NCI-H2196 (cell line): ENCODE results near the gene CALY.

Source experiments
- DNase-seq: peaks from one replicate; lab custom pipeline; 2025; ENCODE audit not compliant: unreplicated experiment; lab: John Stamatoyannopoulos, UW

CALY gene

GRCh38 chr10:133366751-133367150 lies 30.1 kb upstream of the CALY start:
- DNase-seq: no peak

DNA sequence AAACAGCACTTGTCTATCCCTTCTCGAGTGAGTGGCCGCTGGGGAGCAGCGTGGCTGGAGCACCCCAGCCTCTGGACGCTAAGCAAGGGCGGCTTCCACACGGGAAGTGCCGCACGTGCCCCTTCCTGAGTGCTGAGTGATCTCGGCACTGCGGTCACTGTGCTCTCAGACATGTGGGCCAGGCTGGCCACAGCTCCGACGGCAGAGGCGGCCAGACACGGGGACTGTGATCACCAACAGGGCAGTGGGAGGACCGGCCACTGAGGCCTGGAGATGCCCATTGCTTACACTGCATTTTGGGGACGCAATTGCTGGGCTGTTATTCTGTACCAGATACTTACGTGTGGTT lies 29.4 kb upstream of the CALY start:
- DNase-seq: no peak

DNA sequence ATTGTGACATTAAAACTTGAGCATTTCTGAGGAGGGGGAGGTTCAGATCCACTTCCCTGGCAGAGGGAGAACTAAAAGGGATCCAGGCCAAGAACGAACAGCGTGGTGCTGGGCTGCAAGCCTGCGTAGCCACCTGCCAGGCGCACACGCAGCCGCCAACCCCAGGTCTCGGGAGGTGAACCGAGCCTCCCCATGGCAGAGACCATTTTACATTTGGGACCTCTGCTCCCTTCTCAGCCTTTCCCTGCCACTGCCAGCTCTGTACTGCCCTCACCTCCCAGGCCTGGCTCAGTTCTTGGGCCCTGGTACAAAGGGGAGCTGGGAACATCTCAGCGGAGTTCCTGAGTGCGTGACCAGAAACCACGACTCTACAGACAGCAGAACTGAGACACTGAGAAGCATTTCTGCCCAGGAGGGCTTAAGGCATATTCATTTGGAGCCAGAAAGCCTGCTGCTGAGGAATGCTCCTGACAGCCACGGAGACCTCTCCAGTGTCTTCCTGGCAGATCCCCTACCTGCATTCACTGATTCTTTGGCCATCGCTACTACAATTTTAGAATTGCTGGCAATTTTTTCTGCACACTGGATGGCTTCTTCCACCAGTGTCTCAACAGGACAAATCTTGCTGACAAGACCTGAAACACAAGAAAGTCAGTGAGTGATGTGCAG lies 28.9 kb upstream of the CALY start:
- DNase-seq: no peak

- no peak for DNase-seq
These were observed 28.1 kb upstream of the CALY start for GRCh38 chr10:133364645-133365431.

- DNase-seq: no peak
These were observed 26.1 kb upstream of the CALY start for GRCh38 chr10:133362846-133363245.

- no peak for DNase-seq
These were observed 25.2 kb upstream of the CALY start for GRCh38 chr10:133361773-133362441.

- DNase-seq: no peak
These were observed 24.5 kb upstream of the CALY start for GRCh38 chr10:133361227-133361626.

GRCh38 chr10:133359972-133360610 lies 23.4 kb upstream of the CALY start:
- no peak for DNase-seq

DNA sequence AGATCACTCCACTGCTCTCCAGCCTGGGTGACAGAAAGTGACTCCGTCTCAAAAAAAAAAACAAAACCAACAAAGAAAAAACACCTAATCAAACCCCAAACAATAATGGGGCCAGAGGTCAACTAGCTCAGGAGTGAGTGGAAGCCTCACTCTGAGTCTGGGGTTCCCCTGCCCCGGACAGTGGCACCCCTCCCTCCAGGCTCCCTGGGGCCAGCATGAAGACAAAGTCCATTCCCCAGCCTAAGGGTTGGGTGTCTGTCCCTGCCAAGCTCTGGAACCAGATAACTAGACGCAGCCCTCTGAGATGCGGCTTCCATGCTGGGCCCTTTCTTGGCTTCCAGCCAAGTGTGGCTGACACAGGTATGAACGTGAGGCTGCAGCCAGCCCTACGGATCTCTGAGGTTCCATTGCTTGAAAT lies 22.9 kb upstream of the CALY start:
- peak; percentile 58 for DNase-seq

- no peak for DNase-seq
These were observed 22.2 kb upstream of the CALY start for GRCh38 chr10:133358925-133359310.

GRCh38 chr10:133358162-133358924 lies 21.6 kb upstream of the CALY start:
- no peak for DNase-seq

DNA sequence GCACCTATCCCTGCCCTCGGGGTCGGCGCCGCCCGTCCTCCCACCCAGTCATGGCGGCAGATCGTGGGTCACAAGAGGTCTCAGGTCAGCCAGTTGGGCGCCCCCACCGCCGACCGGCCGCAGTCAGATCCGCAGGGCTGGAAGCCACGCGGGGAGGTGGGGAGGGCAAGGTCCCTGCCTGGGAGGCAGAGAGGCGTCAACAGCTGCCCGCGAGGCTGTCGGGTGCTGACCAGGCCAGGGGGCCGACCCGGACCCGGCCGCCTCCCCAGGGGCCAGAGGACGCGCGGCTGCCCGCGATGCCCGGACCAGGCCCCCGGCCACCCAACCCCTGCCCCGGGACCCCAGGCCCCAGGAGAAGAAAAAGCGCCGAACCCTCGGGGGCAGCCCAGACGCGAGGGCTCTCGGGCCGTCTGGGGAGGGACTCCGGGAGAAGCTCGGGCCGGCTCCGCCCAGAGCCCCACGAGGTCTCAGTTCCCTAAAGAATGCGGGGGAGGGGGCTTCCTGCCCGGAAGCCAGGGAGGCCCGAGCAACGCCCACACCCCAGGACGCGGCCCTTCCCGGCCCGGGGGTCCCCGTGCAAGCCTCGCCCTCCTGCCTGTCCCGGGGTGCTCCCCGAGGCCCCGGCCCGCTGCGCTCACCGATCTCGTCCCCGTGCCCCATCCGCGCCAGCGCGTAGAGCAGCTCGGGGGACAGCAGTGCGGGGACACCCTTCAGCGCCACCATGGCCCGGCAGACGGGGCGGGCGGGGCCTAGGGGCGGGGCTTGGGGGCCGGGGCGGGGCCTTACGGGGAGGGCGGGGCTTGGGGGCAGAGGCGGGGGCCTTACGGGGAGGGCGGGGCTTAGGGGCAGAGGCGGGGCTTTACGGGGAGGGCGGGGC lies 20.8 kb upstream of the CALY start, which contains the start of gene FUOM:
TSS of gene FUOM (minus strand) at position 735 of the 877 bp plus-strand sequence. CDS start at position 723, 12 bp downstream.
- DNase-seq: peak; percentile 7

GRCh38 chr10:133356549-133357284 lies 20.0 kb upstream of the CALY start:
- no peak for DNase-seq

GRCh38 chr10:133355991-133356390 lies 19.3 kb upstream of the CALY start:
- DNase-seq: no peak

DNA sequence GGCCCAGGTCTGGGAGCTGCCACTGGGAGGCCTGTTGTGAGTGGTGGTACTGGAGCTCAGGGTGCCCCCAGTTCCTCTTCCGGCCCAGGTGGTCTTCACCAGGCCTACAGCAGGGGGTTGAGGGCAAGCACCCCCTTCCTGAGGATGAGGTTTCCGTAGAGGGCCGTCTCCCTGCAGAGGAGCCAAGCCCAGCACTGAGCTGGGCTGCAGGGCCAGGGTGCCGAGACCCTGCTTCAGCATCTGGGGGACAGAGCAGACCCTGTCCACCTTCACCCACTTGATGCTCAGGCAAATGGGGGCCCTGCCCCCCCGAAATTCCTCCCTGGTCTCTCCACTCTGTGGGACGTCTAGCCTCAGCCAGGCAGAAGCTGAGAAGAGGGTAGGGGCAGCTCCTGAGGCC lies 18.6 kb upstream of the CALY start:
- no peak for DNase-seq

GRCh38 chr10:133354672-133355240 lies 18.1 kb upstream of the CALY start:
- DNase-seq: no peak

GRCh38 chr10:133353988-133354605 lies 17.4 kb upstream of the CALY start:
- no peak for DNase-seq

DNA sequence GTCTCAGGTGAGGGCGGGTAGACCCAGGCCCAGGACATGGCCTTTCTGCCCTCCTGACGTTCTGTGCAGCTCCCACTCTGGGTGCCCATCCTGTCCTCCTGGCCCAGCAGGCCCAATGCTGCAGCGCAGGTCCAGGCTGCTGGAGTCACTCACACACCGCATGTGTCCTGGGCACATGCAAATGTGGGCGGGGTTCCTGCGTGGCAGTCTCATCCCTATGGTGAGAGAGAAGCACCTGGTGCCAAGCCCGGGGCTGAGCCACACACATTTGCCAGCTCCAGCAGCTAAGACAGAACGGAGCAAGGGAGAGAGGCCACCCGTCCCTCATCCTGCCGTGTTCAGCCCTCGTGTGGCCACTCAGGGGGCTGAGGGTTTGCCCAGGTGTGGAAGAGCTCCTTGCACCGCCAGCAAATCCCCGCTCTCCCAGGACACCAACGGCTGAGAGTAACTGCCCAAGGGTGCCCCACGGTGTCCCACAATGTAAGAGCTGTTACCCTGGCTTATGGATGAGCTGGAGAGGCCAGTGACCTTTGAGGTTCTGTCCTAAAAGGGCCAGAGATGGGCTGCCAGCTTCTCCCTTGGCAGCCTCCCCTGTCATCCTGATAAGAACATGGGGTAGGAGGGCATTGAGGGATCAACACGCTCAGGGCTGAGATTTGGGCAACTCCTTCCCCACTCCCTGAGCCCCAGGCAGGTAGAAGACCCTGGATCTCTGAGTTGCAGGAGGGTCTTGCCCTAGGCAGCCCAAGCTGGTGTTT lies 16.7 kb upstream of the CALY start:
- no peak for DNase-seq
